Keratinocyte (primary cell): ENCODE measurements around the gene DELE1.

Experiments used
- CTCF ChIP-seq, 3 experiments: IDR thresholded peaks in 1 of 3; conservative IDR thresholded peaks in 1 of 3; optimal IDR thresholded peaks in 1 of 3; 2 replicates in 2 of 3; 3 replicates in 1 of 3; pipeline versions ENCODE3 to v1.5.1; 2011; ENCODE audit warnings: low read length in 3 of 3, mild to moderate bottlenecking in 3 of 3, moderate library complexity in 2 of 3, control low read depth in 1 of 3, inconsistent platforms in 1 of 3; ENCODE audit not compliant: insufficient read depth in 2 of 3; ENCODE audit errors: extremely low read depth in 1 of 3
- EZH2 ChIP-seq: IDR thresholded peaks from one replicate; pipeline ENCODE4 v1.6.1; 2012; ENCODE audit warnings: inconsistent platforms, mild to moderate bottlenecking, low read length, moderate library complexity

- TF ChIP-seq CTCF (optimal IDR thresholded peaks at IDR 0.05 in 1 of 3, IDR thresholded peaks at IDR 0.05 in 1 of 3, conservative IDR thresholded peaks at IDR 0.05 in 1 of 3; ENCODE audit: extremely low read depth in 1 of 3, insufficient read depth in 2 of 3, low read length in 3 of 3) (no peak), EZH2 (no peak)
Measured at GRCh38 chr5:141882594-141883183, 41.0 kb upstream of the DELE1 start.
